GM18867 (cell line): Measurements from ENCODE around the gene ZMAT5.

Experiments used
- ATAC-seq: cut with Tn5 transposase; IDR thresholded peaks from one replicate; pipeline ENCODE4 v1.9.1; 2021; ENCODE audit warnings: mild to moderate bottlenecking, moderate library complexity; ENCODE audit not compliant: unreplicated experiment

ZMAT5 gene

DNA sequence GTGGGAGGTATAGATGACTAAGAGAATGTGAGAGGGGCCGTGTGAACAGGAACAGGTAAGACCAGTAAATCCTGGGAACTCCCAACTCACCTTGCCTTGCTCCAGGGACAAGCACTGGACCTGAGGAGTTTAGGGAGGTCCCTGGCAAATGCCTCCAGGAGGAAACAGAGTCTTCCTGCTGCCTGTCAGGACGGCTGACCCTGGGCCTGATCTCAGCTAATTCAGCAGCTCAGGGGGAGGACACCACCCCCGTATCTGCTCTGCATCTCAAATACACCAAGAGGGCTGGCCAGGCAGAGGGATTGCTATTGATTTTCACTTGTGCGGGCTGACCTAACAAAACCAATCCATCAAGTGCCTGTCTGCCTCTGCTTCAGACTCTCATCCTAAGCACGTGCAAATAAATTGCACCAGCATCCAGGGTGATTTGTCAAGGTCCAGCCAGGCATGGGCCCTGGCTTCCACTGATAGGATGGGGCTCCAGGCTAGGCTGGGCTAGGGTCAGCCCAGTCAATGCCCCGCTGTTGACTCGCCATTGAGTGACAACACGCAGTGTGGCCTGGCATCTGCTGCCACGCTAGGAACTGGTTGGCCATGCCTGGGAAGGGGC lies 20.7 kb upstream of the ZMAT5 start:
- ATAC-seq, result no peak

DNA sequence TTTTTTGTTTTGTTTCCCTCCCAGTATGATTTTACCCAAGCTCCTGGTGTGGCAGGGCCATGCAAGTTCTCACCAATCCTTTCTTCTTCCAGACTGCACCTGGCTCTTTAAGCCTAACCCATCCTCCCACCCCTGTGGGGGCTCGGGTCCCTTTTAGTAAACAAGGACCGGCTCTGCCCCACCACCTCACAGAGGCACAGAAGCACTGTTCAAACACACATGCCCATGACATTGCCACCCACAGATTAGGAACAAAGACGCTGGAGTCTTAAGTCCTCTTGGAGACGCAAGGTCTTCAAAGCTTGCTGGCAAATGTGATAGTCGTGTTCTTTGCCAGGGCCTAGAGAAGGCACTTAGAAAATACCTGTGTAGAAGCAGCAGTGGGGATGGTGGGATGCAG lies 19.2 kb upstream of the ZMAT5 start:
- no peak for ATAC-seq

DNA sequence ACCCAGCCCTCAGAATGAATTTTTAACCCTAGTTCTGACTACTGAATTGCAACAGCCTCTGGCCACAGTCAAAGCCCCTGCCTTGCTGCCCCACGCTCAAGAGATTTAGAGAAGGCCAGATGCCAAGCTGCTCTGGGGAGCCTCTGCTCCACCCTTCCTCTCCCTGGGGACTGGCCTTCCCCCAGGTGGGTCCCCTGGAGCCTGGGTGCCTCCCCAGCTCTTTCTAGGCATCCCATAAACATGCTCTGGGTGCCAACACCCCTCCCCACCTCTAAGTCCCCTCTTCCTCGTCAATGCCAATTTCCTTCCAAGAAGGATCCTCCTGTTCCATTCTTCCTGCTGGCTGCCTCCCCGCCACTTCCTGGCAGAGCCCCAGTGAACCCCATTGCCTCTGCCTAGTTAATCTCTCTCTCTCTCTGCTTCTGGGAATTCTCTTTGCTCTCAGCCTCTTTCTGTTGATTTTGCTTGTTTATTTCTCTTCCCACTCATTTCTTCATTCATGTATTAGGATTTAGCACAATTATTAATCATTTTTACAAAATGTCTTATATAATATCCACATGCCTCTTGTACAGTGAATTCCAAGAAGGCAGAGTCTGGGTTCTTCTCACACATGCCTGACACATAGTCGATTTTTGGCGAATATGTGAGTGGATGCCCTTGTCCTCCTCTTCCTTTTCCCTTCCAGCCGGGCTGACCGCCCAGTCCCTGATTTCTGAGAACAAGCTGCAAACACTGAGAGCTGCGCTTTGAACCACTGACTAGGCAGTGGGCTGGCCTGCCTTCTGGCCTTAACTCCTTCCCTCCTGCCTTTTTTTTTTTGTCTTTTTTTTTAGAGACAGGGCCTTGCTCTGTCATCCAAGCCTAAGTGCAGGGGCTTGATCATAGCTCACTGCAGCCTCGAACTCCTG lies 17.9 kb upstream of the ZMAT5 start:
- ATAC-seq, result no peak

DNA sequence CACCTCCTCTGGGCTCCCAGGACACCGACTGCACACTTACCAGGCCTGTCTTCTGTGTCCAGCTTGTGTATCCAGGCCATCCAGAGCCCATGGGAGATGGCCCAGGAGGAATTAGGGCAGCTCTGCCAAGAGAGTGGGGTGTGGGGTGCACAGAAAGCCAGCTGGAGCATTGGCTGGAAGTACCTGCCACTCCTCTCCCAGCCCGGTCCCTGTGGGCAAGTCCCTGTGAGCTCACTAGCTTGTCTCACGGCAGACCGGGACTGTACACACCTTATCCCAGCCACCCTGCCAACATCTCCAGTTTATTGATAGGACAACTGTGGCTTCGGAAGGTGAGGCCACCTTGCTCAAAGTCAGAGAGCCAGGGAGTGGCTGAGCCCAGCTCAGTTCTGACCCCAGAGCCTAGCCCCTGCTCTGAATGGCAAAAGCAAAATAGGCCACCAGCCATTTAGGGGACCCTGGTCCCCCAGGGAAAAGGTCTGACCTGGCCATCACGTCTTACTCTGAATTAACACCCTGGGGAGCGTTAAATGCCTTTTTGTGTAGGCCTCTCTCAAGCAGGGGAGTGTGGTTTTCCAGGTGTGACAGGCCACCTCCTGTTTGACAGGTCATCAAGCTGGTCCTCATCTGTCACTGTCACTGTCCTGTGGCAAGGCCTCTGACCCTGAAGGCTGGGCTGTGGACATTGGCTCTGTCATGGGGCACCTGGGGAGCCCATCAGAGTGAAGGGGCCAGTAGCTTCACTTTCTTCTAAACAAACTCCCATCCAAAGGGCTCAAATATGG lies 15.4 kb upstream of the ZMAT5 start:
- no peak for ATAC-seq

DNA sequence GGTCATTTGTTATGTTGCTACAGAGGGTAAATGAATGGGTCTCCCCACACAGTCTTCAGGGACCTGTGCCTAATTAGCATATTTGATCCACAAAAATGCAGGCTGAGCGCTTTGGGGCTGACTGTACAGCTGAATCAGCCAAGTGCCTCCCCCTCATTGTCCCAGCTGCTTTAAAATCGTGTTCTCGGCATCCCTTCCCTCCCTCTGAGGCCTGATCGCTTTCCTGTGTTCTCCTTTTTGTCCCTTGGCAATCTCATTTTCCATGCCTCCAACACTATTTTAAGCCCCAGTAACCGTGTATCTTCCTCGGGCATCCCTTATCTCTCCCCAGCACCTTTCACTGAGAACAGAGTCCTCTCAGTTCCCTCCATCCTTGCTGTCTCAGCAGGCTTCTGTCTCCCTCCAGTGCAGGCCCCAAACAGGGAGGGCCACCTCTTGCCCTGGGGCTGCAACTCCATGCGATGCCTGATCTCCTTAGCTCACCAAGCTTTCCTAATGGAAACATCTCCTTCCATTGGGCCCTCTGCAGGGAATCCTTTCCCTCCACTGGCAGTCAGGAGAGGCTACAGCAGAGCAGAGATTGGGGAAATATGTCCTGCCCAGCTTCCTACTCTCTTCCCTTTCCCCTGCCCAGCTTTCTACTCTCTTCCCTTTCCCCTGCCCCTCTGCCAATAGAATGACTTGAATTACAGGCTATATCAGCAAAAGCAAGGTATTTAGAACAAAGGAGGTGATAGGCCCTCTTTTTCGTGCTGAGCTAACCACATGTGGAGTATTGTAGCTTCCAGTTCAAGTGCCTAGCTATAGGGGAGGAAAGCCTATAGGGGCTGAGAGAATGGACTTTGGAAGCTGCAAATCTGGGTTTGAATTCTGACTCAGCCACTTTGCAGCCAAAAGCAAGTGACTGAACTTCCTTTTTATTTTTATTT lies 14.2 kb upstream of the ZMAT5 start:
- ATAC-seq, result no peak

DNA sequence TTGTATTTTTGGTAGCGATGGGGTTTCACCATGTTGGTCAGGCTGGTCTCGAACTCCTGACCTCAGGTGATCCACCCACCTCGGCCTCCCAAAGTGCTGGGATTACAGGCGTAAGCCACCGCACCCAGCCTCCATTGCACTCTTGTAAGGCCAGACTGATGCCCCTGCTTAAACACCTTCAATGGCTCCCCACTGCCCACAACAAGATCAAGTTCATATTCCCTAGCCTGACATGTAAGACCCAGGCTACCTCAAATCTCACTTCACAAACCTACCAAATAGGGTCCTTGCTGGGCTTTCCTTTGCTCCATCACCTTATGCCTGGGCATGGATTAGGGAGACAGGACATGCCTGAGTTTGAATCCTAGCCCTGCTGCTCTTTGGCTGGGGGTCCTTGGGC lies 13.4 kb upstream of the ZMAT5 start:
- ATAC-seq, result no peak

DNA sequence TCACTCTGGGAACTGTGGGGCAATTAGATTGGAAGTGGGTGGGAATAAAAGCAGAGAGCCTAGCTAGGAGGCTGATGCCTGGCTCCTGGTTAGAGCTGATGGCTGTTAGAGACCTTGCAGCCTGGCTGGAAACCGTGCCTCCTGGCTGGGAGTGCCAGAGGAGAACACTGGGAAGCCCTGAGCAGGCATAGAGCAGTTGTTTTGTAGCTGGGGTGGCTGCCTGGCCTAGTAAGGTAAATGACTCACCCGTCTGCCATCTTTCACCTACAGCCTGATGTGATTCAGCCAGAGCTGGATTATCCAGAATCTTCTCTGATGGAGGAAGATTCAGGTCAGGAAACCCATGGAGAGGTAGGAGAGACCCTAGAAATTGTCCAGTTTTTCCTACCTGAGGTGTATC lies 6.4 kb upstream of the ZMAT5 start:
- no peak for ATAC-seq

DNA sequence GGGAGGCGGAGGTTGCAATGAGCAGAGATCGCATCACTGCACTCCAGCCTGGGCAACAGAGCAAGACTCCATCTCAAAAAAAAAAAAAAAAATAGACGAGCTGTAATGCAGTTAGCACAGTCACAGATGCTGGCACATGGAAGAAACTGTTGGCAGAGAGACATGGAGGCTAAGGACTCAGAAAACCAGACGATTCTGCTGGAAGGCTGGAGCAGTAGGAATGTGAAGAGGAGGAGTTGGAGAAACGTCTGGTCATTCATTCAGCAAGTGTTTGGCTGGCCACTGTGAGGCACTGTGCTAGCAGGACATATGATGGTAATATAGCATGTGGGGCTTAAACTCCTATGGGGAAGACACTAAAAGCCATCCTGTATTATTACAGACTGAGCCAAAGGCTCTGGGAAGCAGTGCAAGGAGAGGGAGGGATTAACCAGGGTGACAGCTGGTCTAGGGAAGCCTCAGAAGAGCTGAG lies 5.4 kb upstream of the ZMAT5 start:
- no peak for ATAC-seq

DNA sequence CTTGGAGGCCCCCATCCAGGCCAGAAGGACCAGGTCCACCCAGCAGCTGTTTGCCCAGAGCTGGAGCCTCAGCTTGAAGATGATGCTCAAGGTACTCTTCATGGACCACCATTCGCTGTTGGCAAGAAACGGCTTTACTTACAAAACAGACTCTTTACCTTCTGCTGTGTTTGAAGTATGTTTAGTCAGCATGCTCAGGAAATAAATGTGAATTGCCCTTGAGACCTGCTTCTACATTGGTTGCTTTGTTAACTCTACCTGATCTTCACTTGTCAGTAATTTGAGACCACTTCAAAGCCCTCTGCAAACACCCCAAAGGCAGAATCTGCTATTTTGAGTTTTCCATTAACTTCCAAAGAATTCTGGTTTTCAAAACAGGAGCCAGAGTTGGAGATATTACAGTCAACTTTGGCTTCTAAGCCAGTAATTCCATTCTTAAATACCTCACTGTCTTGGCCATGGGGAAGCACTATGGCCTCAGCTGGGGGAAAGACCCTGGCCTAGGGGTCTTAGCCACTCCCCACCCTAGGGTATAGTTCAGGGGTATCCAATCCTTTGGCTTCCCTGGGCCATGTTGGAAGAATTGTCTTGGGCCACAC lies 3.0 kb upstream of the ZMAT5 start:
- no peak for ATAC-seq

DNA sequence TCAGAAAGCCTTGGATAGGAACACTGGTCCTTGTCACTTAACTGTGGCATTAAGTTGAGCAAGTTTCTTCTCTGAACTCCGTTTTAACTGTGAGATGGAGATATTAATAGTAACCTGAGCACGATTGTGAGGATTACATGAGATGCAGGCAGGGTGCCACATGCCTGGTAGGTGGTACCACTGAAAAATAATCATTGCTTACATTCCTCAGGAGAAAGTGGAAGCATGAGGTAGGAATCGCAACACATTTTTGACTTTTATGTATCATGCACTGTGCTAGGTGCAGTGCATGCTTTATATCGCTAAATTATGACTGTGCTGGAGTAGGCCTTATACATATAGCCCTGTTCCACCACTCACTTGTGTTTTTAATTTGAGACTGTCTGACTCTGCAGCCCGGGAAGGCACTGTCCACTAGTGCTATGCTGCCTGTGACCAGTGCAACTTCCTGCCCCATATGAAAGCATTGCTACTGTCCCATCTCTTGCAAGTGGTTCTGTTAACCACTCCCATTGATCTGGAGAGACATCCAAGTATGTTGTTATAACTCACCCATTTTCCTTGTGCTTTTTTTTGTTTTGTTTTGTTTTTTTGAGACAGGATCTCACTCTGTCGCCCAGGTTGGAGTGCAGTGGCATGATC lies 1.4 kb upstream of the ZMAT5 start:
- no peak for ATAC-seq

DNA sequence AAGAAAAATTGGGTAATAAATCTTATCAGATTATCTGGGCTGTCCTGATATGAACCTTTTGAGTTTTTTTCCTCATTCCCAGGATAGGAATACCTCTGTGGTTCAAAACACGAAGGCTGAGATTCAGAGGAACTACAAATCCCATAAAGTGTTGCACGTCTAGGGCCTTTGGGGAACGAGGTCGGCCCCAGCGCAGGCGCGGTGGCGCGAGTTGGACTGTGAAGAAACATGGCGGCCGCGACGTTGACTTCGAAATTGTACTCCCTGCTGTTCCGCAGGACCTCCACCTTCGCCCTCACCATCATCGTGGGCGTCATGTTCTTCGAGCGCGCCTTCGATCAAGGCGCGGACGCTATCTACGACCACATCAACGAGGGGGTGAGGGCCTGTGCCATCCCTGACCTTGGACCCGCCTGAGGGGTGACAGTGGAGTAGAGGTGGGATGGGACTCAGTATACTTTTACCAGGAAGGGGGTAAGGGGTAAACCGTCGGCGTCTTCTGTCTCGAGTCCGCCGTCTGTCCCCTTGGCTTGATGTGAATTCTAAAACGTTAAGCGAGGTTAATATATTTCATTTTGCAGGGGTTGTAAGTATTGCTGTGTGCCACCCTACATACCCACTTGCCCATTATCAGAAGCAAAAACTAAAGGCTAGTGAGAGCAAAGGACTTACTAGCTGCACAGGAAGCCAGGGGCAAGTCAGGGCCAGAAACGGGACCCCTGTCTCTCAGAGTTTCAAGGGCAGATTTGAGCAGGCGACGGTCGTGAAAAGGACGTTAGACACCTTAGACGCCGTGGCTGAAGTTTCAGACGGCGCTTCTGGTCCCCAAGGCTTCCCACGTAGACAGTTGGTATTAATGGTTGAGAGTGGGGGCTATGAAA lies 604 bp upstream of the ZMAT5 start, which contains the start of gene UQCR10:
TSS of gene UQCR10 (plus strand) at position 199 of the 881 bp plus-strand sequence. CDS start at position 229, 30 bp downstream.
- ATAC-seq, result peak; percentile 70

DNA sequence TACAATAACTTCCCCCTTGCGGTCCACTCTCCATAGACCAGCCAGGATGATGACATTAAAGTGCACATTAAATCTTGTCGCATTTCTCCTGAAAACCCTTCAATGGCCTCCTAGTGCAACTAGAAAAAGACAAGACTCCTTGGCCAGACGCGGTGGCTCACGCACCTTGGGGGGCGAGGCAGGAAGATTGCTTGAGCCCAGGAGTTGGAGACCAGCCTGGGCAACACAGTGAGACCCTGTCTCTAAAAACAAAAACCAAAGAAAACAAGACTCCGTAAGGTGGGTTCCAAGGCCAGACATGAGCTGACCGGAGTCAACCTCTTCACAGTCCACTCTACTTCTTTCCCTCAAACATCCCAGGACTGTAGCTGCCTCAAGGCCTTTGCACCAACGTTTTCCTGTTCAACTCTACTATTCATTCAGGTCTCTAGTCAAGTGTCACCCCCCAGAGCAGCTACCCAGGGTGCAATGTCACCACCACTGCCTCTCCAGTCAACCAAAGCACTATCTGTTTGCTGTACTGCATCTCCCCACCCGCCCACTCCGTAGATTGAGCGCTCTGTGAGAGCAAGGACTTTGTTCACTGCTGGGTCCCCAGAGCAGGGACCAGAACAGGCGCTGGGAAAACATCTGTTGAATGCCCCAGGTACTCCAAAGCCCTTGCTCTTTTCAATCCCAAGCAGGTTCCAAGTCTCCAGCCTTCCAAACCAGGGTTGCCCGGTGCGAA lies 739 bp downstream of the ZMAT5 start:
- peak; percentile 13 for ATAC-seq

DNA sequence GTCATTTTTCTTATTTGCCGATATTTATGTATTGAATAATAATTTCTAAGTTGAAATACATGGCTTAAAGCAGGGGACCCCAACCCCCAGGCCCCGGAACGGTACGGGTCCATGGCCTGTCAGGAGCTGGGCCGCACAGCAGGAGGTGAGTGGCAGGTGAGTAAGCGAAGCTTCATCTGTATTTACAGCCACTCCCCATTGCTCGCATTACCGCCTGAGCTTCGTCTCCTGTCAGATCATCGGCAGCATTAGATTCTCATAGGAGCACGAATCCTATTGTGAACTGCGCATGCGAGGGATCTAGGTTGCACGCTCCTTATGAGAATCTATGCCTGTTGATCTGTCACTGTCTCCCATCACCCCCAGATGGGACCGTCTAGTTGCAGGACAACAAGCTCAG lies 4.5 kb downstream of the ZMAT5 start:
- ATAC-seq, result no peak

DNA sequence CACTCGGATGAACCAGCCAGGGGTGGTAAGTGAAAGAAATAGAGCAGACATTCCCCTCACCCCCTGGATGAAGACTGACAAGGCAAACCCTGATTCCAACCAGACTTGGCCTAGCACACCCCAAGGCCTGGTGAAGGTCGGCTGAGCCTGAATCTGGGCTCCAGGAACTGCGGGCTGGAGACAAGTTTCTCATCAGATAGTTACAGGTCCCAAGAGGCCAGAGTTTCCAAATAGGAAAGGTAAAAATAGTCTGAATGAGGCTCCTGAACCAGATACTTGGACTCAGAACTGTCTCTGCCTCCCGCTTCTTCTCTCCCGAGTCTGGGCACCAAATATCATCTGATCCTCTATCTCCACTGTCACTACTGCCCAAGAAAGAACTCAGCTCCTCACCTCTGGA lies 7.8 kb downstream of the ZMAT5 start:
- ATAC-seq, result no peak

DNA sequence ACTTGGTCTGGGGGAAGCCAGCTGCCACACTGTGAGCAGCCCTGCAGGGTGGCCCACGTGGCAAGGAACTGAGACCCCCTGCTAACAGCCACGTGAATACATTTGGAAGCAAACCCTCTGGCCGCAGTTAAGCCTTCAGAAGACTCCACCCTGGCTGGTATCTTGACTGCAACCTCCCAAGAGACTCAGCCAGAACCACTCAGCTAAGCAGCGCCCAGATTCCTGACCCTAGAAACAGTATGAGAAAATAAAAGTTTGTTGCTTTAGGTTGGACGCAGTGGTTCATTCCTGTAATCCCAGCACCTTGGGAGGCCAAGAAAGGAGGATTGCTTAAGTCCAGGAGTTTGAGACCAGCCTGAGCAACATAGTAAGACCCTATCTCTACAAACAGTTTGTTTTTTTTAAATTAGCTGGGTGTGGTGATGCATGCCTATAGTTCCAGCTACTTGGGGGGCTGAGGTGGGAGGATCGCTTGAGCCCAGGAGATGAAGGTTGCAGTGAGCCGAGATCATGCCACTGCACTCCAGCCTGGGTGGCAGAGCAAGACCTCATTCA lies 8.7 kb downstream of the ZMAT5 start:
- no peak for ATAC-seq

DNA sequence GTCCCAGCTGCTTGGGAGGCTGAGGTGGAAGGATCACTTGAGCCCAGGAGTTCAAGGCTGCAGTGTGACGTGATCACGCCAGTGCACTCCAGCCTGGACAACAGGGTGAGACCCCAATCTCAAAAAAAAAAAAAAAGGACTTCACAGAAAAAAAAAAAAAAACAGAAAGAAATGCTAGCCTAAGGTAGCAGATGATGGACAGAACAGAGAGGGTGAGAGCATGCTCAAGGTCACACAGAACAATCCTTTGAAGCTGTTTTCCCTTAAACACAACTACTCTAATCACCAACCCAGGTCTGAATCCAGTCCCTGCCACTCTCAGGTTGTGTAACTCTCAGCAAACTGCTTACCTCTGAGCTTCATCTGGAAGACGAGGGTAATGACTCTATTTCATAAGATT lies 9.7 kb downstream of the ZMAT5 start:
- no peak for ATAC-seq

DNA sequence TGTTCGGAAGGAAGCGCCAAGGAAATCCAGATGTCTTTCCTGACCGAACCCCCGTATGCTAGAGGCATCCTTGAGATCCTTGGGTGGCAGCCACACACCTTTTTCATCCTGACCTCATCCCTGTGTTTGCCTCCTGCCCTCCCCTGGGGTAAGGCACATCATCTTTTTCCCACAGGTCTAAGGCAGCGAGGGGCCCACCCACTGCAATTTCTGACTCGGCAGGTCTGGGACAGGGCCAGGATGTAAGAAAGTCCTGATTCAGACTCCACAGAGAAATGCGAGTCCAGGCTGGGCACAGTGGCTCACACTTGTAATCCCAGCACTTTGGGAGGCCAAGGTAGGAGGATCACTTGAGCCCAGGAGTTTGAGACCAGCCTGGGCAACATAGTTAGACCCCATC lies 10.5 kb downstream of the ZMAT5 start:
- no peak for ATAC-seq

DNA sequence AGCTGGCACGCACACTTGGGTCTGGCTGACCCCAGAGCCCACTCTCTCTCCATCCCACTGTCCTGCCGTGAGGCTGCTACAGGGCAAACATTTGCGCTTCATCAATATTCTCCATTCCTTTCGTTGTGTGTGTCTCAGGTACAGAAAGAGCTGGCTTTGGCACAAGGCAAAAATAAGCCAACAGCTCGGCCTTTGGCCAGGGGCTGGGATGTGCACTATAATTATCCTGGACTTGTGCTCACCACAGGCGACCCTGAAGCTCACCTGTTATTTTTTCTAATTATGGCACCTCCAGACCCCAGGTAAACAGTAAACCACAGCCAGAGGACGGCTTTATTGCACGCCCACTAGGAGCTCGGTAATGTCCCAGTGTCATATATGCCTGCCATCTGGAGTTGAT lies 10.9 kb downstream of the ZMAT5 start:
- ATAC-seq, result no peak
